ENCODE results near the gene FANCB. TPM values are rescaled to one million over a fixed set of nuclear protein-coding genes. Genes with fewer than 3 reads are reported as not detected.

FANCB gene
- total RNA-seq, 1 experiment from 2014 or later, result 12.1 TPM

DNA sequence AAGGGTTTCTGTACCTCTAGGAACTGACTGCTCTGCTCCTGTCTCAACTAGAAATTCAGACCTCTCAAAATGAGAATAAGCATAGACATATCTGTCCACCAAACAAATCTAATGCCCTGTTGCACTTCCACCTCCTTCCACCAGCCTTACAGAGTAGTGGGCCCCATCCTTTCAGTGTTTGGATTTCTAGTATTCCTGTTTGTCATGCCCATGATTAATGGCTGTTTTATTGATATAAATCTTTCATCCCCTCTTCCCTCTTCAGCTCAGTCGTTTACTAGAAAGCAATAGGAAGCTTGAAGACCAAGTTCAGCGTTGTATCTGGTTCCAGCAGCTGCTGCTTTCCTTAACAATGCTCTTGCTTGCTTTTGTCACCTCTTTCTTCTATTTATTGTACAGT lies 46.5 kb upstream of the FANCB start:
- H2AFZ ChIP-seq (ENCODE audit: low read length), result no peak overlapping the region
- H3K14ac ChIP-seq (ENCODE audit: insufficient read depth, low read length), result no peak overlapping the region
- H3K23ac ChIP-seq (ENCODE audit: insufficient read length, low read depth, low read length), result no peak overlapping the region
- H2BK5ac ChIP-seq (ENCODE audit: insufficient read length, low read length), result no peak overlapping the region
- no peak overlapping the region for H2BK15ac ChIP-seq (ENCODE audit: low read depth, low read length)
- H3K27ac Mint-ChIP-seq, result no peak overlapping the region; a peak in 1 of 7 replicates
- no peaks in the 10 kb centered on the region for H4K20me1 ChIP-seq (ENCODE audit: control insufficient read depth, insufficient read depth, insufficient read length)
- no peak overlapping the region for H3K56ac ChIP-seq (ENCODE audit: insufficient read length, low read depth, low read length)
- no peak overlapping the region for H3T11ph ChIP-seq (ENCODE audit: low read length)
- H3K18ac ChIP-seq (ENCODE audit: insufficient read length, low read depth, low read length), result no peak overlapping the region
- no peaks in the 10 kb centered on the region for H3K79me2 ChIP-seq (ENCODE audit: insufficient read depth, low read length)
- no peak overlapping the region for H4K8ac ChIP-seq (replicated peaks; ENCODE audit: insufficient read length, low read depth, low read length)
- H4K91ac ChIP-seq (ENCODE audit: insufficient read length, low read depth, low read length), result no peak overlapping the region
- H3K9me3 ChIP-seq (ENCODE audit: control insufficient read depth, low read depth, low read length), result peaks cover 9% of the 10 kb centered on the region
- H3K9me3 Mint-ChIP-seq, result peaks cover 53 to 61% of the 10 kb centered on the region in 2 experiments
- no peak overlapping the region for H3K4ac ChIP-seq (ENCODE audit: low read depth, low read length)
- no peak overlapping the region for H3K4me2 ChIP-seq (ENCODE audit: insufficient read depth, insufficient read length, low read length)
- H3K79me1 ChIP-seq (ENCODE audit: insufficient read depth, low read depth, low read length, poor library complexity, severe bottlenecking), result no peaks in the 10 kb centered on the region
- H2AK5ac ChIP-seq (ENCODE audit: insufficient read length, low read length), result no peak overlapping the region
- H3K23me2 ChIP-seq (ENCODE audit: insufficient read length, low read depth, low read length, poor library complexity, severe bottlenecking), result no peaks in the 10 kb centered on the region
- H3K4me1 Mint-ChIP-seq, result peaks cover 2 to 3% of the 10 kb centered on the region in 2 experiments; a peak in 2 of 4 replicates
- peaks cover 6 to 32% (median 14%) of the 10 kb centered on the region in 3 experiments; a peak in 5 of 7 replicates for H3K36me3 Mint-ChIP-seq (ENCODE audit: insufficient read depth in 1 of 3, low read depth in 3 of 3)
- DNase-seq, result no peak
- no peak overlapping the region for H2BK120ac ChIP-seq (ENCODE audit: low read depth, low read length, poor library complexity, severe bottlenecking)
- no CpG with 5 or more reads among the region's 2 CpGs for WGBS (ENCODE audit: extremely low coverage, insufficient read length, low lambda C conversion rate)
- TF ChIP-seq, protein P1, sequence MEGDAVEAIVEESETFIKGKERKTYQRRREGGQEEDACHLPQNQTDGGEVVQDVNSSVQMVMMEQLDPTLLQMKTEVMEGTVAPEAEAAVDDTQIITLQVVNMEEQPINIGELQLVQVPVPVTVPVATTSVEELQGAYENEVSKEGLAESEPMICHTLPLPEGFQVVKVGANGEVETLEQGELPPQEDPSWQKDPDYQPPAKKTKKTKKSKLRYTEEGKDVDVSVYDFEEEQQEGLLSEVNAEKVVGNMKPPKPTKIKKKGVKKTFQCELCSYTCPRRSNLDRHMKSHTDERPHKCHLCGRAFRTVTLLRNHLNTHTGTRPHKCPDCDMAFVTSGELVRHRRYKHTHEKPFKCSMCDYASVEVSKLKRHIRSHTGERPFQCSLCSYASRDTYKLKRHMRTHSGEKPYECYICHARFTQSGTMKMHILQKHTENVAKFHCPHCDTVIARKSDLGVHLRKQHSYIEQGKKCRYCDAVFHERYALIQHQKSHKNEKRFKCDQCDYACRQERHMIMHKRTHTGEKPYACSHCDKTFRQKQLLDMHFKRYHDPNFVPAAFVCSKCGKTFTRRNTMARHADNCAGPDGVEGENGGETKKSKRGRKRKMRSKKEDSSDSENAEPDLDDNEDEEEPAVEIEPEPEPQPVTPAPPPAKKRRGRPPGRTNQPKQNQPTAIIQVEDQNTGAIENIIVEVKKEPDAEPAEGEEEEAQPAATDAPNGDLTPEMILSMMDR (conservative IDR thresholded peaks at IDR 0.05), result no peak
- H3K27me3 Mint-ChIP-seq (ENCODE audit: low read depth), result no peaks in the 10 kb centered on the region
- H3K27ac ChIP-seq (ENCODE audit: insufficient read length, low read depth, low read length), result no peak overlapping the region
- no peak overlapping the region for H2BK12ac ChIP-seq (ENCODE audit: insufficient read length, low read depth, low read length)
- no peaks in the 10 kb centered on the region for H3K4me1 ChIP-seq (ENCODE audit: insufficient read depth, low read length)
- no peaks in the 10 kb centered on the region for H3K27me3 ChIP-seq (ENCODE audit: insufficient read depth, low read length)
- no peak overlapping the region for H2BK20ac ChIP-seq (ENCODE audit: low read depth, low read length, poor library complexity, severe bottlenecking)
- no peak overlapping the region for H4K5ac ChIP-seq (ENCODE audit: insufficient read length, low read depth, low read length)
- H3K4me3 Mint-ChIP-seq, result no peak overlapping the region
- H3K9ac ChIP-seq (ENCODE audit: extremely low read depth, insufficient read length, low read length), result no peak overlapping the region

All from H9 (cell line).